ENCODE measurements around the gene PTN.

The PTN gene

DNA sequence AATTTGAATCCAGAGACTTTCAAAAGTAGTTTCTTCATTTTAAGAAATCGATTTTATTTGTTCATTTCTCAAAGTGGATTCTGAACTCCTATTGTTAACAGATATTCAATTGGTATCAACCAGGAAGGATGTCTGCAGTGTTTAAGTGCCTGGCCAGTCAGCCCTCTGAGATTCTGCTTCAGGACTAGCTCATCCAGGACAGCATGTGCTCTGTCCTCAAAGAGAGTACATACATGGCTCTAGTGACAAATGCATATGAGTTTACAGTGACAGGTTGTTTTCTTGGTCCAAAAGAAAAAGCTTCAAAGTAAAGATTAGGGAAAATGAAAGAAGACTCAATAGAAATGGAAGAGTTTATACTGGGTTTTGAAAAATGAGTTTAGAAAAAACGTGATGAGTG is 8.4 kb upstream of the PTN start:
- TF ChIP-seq, protein P1, sequence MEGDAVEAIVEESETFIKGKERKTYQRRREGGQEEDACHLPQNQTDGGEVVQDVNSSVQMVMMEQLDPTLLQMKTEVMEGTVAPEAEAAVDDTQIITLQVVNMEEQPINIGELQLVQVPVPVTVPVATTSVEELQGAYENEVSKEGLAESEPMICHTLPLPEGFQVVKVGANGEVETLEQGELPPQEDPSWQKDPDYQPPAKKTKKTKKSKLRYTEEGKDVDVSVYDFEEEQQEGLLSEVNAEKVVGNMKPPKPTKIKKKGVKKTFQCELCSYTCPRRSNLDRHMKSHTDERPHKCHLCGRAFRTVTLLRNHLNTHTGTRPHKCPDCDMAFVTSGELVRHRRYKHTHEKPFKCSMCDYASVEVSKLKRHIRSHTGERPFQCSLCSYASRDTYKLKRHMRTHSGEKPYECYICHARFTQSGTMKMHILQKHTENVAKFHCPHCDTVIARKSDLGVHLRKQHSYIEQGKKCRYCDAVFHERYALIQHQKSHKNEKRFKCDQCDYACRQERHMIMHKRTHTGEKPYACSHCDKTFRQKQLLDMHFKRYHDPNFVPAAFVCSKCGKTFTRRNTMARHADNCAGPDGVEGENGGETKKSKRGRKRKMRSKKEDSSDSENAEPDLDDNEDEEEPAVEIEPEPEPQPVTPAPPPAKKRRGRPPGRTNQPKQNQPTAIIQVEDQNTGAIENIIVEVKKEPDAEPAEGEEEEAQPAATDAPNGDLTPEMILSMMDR (IDR thresholded peaks at IDR 0.05; ENCODE audit: low read depth, low read length) = no peak
- Histone ChIP-seq H3K36me3 (no peaks in the 10 kb centered on the region), H3K4me3 (ENCODE audit: low read depth, low read length) (no peak overlapping the region), H3K9me3 (no peaks in the 10 kb centered on the region), H3K4me1 (no peaks in the 10 kb centered on the region), H3K27me3 (no peaks in the 10 kb centered on the region)
- no peak for DNase-seq

DNA sequence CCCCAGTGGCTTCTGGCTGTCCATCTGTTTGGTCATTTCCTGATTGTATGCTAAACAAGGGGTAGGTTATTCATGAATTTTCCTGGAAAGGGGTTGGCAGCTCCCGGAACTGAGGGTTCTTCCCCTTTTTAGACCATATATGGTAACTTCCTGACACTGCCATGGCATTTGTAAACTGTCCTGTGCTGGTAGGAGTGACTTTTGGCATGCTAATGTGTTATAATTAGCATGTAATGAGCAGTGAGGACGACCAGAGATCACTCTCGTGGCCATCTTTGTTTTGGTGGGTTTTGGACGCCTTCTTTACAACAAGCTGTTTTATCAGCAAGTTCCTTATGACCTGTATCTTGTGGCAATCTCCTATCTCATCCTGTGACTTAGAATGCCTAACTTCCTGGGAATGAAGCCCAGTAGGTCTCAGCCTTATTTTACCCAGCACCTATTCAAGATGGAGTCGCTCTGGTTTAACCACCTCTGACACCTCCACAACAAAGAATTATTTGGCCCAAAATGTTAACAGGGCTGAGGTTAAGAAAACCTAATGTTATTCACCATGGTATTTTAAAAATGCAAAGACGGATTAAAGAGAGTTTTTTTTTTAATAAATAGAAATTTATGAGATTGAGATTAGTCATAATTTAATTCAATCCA is 2.4 kb upstream of the PTN start:
- H3K4me3 ChIP-seq (ENCODE audit: low read depth, low read length) = no peak overlapping the region
- peaks cover 6% of the 10 kb centered on the region for H3K4me1 ChIP-seq
- H3K36me3 ChIP-seq = no peaks in the 10 kb centered on the region
- TF ChIP-seq, protein P1 (IDR thresholded peaks at IDR 0.05; ENCODE audit: low read depth, low read length) = no peak
- H3K27me3 ChIP-seq = no peaks in the 10 kb centered on the region
- no peak for DNase-seq
- H3K9me3 ChIP-seq = no peaks in the 10 kb centered on the region

DNA sequence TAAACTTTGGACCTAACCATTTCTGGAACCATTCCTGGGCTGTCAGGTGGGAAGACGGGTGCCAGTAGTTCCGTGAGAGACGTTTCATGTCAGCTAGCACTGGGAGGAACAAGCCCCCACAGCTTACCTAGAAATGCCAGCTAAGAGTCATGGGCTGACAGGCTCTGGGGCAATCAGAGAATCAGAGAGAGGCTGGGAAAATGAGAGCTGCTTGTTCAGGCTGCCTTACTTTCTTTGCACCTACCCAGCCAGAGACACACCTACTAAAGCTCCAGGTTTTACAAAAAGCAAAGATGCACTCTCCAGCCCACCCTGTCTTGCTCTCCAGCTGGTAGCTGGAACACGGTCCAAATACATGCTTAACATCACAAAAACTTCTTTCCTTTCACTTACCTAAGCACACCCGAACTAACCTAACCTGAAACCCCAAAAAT is 688 bp downstream of the PTN start:
- no peak for DNase-seq
- peak overlapping the region; percentile 70 for H3K4me3 ChIP-seq (ENCODE audit: low read depth, low read length)
- no peaks in the 10 kb centered on the region for H3K27me3 ChIP-seq
- H3K9me3 ChIP-seq = no peaks in the 10 kb centered on the region
- TF ChIP-seq, protein P1 (IDR thresholded peaks at IDR 0.05; ENCODE audit: low read depth, low read length) = no peak
- no peaks in the 10 kb centered on the region for H3K36me3 ChIP-seq
- H3K4me1 ChIP-seq = peaks cover 6% of the 10 kb centered on the region

DNA sequence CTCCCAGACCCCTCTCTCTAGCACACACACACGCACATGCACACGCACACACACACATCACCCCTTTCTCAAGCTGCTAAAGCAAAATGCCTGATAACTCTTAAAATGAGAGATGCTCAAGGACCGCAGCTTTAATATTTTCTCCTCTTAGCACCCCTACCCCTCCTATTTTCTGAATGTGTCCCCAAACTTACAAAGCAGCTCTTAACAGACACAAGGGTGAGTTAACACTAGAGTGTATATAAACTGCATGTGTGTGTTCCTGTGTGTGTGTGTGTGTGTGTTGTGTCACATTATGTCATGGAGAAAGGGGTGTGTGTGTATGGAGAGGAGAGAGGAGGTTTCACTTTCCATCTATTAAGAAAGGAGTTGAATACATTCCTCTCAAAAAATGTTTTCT is 1.3 kb downstream of the PTN start:
- H3K9me3 ChIP-seq = no peaks in the 10 kb centered on the region
- TF ChIP-seq, protein P1 (IDR thresholded peaks at IDR 0.05; ENCODE audit: low read depth, low read length) = no peak
- peaks cover 6% of the 10 kb centered on the region for H3K4me1 ChIP-seq
- DNase-seq = no peak
- no peaks in the 10 kb centered on the region for H3K27me3 ChIP-seq
- H3K4me3 ChIP-seq (ENCODE audit: low read depth, low read length) = peak overlapping the region; percentile 70
- no peaks in the 10 kb centered on the region for H3K36me3 ChIP-seq

DNA sequence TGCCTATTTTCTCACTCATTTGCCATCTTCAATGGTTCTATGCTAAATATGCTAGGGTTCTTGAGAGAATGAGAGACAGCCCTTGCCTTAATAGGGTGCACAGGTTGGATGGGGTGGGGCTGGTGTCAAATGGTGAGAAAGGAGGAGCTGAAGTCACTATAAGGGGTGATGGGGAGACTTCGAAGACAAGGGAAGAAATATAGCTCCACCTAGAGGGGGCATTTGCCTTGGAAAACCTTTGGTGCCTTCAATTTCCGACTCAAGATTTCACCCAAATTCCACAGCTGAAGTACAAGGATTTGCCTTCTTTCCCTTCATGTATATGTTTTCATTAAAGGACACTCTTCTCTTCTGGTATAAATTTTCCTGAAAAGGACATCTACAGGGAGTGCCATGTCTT is 5.6 kb downstream of the PTN start:
- Histone ChIP-seq H3K9me3 (no peaks in the 10 kb centered on the region), H3K36me3 (no peaks in the 10 kb centered on the region; the same call in 1 of the 2 replicates), H3K4me3 (ENCODE audit: low read depth, low read length) (no peak overlapping the region), H3K27me3 (no peaks in the 10 kb centered on the region), H3K4me1 (peaks cover 8% of the 10 kb centered on the region)
- DNase-seq = no peak
- TF ChIP-seq, protein P1 (IDR thresholded peaks at IDR 0.05; ENCODE audit: low read depth, low read length) = peak; percentile 66

DNA sequence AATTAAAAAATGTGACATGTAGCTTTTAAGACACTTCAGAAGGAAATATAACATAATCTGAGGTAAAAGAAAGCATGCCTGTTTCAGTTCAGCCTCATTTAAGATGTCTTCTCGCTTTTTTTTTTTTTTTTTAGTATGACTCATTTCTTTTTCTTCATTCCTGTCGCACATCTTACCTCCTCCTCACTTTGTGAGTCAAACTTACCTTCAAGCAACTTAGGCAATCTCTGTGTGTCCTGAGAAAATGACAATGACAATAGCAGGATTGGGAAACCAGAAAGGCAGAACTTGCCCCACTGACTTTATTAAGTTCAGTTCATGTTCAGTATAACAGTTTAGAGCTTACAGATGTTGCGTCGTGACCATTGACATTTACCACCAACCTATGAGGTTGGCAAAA is 7.7 kb downstream of the PTN start:
- Histone ChIP-seq H3K27me3 (no peaks in the 10 kb centered on the region), H3K4me3 (ENCODE audit: low read depth, low read length) (no peak overlapping the region), H3K4me1 (peaks cover 5% of the 10 kb centered on the region), H3K9me3 (no peaks in the 10 kb centered on the region), H3K36me3 (no peaks in the 10 kb centered on the region; the same call in 1 of the 2 replicates)
- no peak for DNase-seq
- TF ChIP-seq, protein P1 (IDR thresholded peaks at IDR 0.05; ENCODE audit: low read depth, low read length) = no peak
